NB4 (cell line): ENCODE measurements around the gene RPAP2.

ENCODE experiments used
- CTCF ChIP-seq: IDR thresholded peaks from one replicate; pipeline ENCODE4 v1.5.1; 2012; ENCODE audit warnings: low read depth, low read length
- POLR2A ChIP-seq: IDR thresholded peaks from 2 replicates; pipeline ENCODE4 v1.6.1; 2011; ENCODE audit warnings: mild to moderate bottlenecking; ENCODE audit not compliant: insufficient read length; ENCODE audit errors: extremely low read depth

- TF ChIP-seq CTCF (no peak), POLR2A (no peak)
These were observed 21.6 kb upstream of the RPAP2 start for GRCh38 chr1:92277105-92277723.
